ENCODE measurements around the gene KCNIP4.

Gene KCNIP4

DNA sequence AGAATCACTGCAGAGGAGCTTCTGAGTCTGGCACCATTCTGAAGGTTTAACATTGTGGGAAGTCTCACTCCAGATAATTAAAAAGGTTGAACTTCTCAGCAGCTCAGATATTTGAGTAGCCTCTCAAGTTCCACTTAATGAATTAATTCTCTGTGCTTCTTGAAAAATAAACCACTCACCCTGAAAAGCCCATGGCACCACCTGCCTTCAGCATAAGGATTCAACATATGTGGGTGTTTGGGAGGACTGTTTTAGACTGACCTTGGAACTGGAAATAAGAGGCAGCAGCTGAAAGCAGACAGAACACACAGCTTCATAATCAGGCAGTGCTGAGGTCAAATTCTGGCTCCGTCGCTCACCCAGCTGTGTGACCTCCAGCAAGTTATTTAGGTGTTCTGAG, 100.6 kb downstream of the KCNIP4 start:
- DNase-seq (ENCODE audit: low read depth in 2 of 2), result no peak

GRCh38 chr4:21845663-21846062, 102.9 kb downstream of the KCNIP4 start:
- no peak for DNase-seq (ENCODE audit: low read depth in 2 of 2)

DNA sequence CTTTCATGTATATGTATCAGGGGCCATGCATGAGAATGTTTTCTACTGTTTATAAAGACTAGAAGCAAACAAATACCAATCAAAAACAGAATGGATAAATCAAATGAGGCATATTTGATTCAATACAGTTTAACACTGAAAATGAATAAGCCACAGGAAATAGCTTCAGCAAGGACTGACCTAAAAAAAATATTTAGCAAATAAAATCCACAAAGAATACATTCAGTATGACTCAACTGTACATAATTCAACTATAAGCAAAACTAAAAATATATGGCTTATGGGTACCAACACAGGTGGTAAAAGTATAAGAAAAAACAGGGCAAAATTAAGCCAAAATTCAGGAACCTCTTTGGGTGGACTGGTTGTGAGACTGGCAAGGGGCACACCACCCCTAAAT, 112.9 kb downstream of the KCNIP4 start:
- DNase-seq (ENCODE audit: low read depth in 2 of 2), result no peak

DNA sequence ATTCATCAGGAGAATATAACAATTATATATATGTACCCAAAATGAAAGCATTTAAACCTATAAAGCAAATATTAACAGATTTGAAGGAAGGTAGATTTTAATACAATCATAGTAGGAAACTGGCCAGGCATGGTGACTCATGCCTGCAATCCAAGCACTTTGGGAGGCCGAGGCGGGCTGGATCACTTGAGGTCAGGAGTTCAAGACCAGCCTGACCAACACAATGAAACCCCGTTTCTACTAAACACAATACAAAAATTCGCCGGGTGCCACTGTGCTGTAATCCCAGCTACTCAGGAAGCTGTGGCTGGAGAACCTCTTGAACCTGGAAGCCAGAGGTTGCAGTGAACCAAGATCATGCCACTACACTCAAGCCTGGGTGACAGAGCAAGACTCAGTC, 118.3 kb downstream of the KCNIP4 start:
- no peak for DNase-seq (ENCODE audit: low read depth in 2 of 2)

DNA sequence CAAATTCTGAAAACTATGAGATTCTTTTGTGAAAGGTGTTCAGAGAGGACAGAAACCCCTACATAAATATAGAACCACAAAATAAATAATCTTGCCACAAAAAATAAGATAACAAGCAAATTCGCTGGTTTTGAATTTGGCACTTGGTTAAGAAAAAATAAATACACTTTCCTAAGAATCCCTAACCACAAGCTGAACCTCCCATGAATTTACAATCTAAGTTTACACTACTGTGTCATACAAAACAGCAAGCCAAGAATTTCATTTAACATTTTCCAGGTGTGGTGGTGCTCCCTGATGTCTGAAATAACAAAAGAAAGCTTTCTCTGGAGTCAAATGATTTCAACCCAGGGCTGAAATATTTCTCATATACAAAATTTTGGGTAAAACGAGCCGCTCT, 121.0 kb downstream of the KCNIP4 start:
- DNase-seq (ENCODE audit: low read depth in 2 of 2), result peak; percentile 20 to 29

DNA sequence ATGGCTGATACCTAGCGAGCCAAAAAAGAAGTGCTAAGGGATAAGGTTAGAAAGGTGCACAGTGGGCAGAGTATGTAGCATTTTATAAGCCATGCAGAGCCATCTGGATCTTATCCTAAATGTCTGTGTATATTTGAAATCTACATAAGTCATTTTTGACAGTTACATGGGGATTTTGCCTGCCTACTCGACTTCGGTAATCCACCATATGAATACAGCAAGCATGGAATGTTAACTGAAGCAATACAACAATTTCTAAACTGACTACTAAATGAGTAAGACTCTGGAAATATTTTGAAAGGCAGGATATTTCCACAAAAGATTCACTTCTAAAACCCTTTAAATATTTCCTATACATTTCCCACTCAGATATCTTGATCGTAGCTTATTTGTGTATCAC, 122.5 kb downstream of the KCNIP4 start:
- DNase-seq (ENCODE audit: low read depth in 2 of 2), result no peak

- peak in 1 of 2 experiments; percentile 11 for DNase-seq (ENCODE audit: low read depth in 2 of 2)
These were observed 129.5 kb downstream of the KCNIP4 start for GRCh38 chr4:21819086-21819485.

DNA sequence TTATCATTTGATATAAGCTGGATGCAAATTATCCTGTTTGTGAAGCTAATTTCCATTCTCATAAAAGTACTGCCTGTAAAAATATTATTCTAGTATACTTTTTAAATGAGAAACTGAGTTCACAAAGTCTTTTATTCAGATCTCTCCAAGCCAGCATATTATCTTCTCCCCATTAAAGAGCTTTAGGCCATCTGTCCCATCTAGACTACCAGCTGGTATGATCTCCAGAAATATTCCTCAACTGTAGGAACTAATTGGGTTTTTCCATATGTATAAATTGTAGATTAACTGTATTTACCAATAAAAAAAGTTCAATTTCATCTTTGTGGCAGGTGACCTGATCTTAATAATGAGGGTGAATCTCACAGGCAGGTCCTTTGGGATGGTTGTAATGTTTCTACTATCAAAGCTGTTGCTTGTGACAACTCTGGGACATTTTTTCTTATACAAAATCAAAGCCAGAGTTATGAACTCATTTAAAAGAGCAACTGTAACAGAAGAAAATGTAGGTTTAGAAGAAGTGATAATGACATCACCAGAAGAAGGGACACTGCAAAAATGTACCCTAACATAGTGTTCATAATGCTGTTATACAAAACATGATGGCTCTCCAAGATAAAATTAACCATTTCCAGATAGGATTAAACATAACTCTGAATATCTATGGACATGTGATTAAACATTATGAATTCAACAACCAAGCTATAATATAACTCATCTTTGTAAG, 132.8 kb downstream of the KCNIP4 start:
- no peak for DNase-seq (ENCODE audit: low read depth in 2 of 2)

DNA sequence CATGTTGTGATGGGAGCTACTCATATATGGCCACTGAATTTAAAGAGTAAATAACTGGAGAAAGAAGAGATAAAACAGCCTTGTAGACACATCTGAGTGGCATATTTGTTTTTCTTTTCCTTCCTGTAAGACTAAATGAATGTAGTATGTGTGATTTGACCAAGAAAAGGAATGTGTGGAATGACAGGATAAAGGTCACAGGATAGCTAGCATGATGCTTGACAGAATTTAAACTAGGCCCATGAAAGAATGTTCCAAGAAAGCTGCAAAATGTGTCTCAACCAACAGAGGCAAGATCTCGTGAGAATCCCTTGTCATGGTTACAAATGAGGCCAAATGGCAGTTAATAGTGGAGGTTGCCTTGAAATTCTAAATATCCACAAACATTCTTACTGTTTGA, 137.0 kb downstream of the KCNIP4 start:
- peak in 1 of 2 experiments; percentile 20 for DNase-seq (ENCODE audit: low read depth in 2 of 2)

DNA sequence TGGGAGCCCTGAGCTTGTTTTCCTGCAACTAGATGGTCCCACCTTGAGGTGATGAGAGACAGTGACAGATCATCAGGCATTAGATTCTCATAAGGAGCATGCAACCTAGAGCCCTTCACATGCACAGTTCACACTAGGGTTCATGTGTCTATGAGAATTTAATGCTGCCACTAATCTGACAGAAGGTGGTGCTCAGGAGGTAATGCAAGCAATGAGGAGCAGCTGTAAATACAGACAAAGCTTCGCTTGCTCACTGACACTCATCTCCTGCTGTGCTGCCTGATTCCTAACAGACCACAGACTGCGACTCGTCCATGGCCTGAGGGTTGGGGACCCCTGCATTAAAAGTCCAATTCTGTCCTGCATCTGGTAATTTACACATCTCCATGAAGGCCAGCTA, 141.6 kb downstream of the KCNIP4 start:
- no peak for DNase-seq (ENCODE audit: low read depth in 2 of 2)

- peak in 1 of 2 experiments; percentile 39 for DNase-seq (ENCODE audit: low read depth in 2 of 2)
These were observed 146.2 kb downstream of the KCNIP4 start for GRCh38 chr4:21802406-21802805.

- DNase-seq (ENCODE audit: low read depth in 2 of 2), result no peak
These were observed 146.7 kb downstream of the KCNIP4 start for GRCh38 chr4:21801661-21802385.

DNA sequence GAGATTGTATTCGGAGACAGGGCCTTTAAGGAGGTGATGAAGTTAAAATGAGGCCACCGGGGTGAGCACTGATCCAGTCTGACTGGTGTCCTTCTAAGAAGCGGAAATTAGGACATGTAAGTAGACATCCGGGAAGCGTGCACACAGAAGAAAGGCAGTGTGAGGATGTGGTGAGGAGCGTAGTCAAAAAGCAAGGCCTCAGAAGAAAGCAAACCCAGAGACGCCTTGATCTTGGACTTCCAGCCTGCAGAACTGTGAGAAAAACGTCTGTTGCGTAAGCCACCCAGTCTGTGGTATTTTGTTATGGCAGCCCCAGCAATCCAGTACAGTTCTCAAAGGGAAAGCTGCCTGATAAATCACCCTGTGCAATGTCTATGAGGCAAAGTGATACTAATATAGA, 153.5 kb downstream of the KCNIP4 start:
- peak in 1 of 2 experiments; percentile 15 for DNase-seq (ENCODE audit: low read depth in 2 of 2)

GRCh38 chr4:21792736-21793135, 155.8 kb downstream of the KCNIP4 start:
- no peak for DNase-seq (ENCODE audit: low read depth in 2 of 2)

- DNase-seq (ENCODE audit: low read depth in 2 of 2), result no peak
These were observed 158.0 kb downstream of the KCNIP4 start for GRCh38 chr4:21790438-21791029.

GRCh38 chr4:21780148-21780547, 168.4 kb downstream of the KCNIP4 start:
- DNase-seq (ENCODE audit: low read depth in 2 of 2), result no peak

DNA sequence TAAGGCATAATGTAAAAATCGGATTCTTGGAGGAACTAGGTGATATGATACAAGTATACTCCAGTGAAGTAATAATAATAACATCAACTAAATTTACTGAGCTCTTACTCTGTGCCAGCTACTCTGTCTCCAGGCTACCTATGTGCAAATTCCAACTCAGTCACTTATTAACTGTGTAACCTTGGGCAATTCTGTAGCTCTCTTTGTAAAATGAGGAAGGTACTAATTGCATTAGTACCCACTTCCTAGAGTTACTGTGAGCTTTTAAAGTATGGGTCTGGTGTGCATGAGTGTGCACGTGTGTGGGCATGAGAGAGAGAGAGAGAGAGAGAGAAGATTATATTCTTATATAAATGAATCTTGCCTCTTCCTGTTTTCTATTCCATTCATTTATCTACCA, 169.9 kb downstream of the KCNIP4 start:
- DNase-seq (ENCODE audit: low read depth in 2 of 2), result no peak

DNA sequence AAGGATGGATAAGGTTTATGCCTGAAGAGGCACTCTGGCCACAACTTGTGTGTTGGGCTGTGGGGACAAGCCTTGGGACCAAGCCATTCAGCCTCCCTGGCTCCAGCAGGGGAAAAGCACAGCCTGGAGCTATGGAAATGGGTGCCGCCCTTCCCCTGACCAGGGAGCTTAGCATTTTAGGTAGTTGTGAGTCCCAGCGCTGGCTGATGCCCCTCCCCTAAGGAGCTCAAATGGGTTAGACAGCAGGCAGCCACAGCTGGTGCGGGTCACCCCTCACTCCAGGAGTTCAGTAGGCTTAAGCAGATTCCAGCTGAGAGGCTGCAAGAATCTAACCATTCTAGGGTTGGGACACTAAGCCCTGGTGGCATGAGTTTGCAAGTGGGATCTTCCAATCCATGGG, 172.9 kb downstream of the KCNIP4 start:
- no peak for DNase-seq (ENCODE audit: low read depth in 2 of 2)

DNA sequence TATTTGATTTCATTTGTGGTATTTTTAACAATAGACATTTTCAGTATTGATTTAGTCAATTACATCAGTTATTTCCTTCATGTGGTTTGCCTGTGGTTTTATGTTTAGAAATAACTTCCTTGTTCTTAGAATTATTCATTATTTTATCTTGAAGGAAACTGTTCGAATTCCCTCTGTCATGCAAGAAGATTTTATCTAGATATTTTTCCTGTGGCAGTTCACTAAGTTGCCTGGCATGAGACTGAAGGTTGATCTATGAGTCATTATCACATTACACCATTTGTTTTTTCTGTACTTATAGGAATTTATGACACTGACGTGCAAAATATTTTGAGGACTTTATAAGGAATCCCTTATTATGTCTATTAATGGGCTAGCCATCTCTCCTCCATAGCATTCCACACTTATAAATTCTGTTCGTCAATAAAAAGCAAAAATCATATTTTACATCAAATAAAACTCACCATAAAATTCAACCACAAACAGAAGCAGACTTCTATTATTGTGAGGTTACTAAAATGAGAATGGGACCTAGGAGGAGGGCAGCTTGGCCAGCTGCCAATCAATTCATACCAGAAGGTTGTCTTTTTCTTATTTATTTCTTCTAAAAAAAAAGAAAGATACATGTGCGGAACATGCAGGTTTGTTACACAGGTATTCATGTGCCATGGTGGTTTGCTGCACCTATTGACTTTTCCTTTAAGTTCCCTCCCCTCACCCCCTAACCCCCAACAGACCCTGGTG, 179.0 kb downstream of the KCNIP4 start:
- peak in 1 of 2 experiments; percentile 20 for DNase-seq (ENCODE audit: low read depth in 2 of 2)

DNA sequence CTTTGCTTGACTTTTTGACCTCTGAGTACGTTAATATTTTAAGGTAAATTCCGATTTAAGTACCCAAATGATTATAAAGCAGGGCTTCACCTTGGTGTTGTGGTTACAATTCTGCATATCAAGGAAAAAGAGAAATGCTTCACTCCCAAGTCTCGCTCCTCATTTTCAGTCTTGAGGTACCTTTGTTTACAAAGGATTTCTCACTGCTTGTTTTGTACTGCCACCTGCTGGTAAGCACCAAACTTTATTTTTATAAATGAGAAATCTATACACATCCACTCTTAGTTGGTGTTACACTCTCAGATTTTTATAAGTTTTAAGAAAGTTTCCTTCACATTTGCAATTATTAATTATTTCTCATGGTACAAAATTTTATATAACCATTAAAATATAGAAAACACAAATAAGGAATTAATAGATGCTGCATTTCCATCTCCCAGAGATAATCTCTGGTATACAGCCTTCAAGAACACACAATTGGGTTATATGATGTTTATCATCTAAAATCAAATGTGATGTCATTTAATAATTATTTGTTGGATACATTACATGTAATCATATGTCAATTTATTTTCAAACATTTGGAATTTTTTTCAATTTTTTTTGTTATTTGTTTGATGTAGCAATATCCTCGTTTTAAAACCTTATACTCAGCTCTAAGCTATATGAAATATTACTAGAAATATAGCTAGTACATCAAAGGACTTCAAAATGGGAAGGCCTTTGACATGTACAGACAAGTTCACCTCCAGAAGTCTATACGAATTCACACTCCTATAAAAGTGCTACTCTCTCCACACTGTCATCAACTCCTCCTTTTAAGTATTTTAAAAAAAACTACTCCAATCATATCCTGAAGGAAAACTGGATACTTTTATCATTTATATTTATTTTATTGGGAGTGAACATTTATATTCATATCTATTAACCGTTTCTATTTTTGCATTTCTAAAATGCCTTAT, 179.9 kb downstream of the KCNIP4 start:
- no peak for DNase-seq (ENCODE audit: low read depth in 2 of 2)

DNA sequence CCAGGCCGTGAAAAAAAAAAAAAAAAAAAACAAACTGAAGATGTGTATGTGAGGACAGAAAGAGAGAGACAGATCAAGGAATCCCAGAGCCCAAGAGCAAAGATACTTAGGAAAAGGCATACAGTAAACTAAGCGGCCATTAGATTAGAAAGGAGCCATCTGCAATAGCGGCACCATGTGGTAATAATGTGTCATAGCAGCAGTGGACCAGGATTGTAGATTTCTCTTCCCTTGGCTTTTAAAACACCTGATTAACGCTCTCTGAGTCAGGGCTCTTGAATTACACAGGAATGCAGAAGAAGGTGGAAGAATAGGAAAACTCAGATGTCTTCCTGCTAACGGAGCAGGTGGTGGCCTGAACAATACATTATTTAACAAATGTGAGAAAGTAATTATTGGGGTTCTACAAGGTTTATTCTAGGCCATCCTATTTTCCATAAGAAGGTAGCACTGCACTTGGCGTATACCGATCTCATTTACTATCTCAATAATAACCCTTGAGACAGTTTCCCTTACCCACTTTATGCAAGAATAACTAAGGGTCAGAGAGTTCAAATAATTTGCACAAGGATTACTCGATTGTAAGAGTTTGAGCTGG, 182.7 kb downstream of the KCNIP4 start:
- no peak for DNase-seq (ENCODE audit: low read depth in 2 of 2)
